KMS-11 (cell line): ENCODE results near the gene PTPRJ.

ENCODE experiments used
- H2AFZ ChIP-seq: fragments of 200-600 bp; sonication (generic); 2 replicates; pipeline ENCODE4 v1.6.1; 2016; ENCODE audit warnings: antibody characterized with exemption, mixed run types, low read depth
- H3K27ac ChIP-seq: fragments of 200-600 bp; sonication (generic); 2 replicates; pipeline ENCODE4 v1.6.1; 2016; ENCODE audit warnings: mild to moderate bottlenecking, mixed run types
- H3K27me3 ChIP-seq: fragments of 200-600 bp; sonication (generic); 2 replicates; pipeline ENCODE4 v1.6.1; 2017; ENCODE audit warnings: mild to moderate bottlenecking, low read depth, mixed run types, moderate library complexity; ENCODE audit not compliant: insufficient read depth
- H3K36me3 ChIP-seq: fragments of 200-600 bp; sonication (generic); 2 replicates; pipeline ENCODE4 v1.6.1; 2017; ENCODE audit warnings: mild to moderate bottlenecking, mixed run types; ENCODE audit not compliant: insufficient read depth
- H3K4me1 ChIP-seq: fragments of 200-600 bp; sonication (generic); 2 replicates; pipeline ENCODE4 v1.6.1; 2016; ENCODE audit warnings: mild to moderate bottlenecking, low read depth, mixed run types; ENCODE audit not compliant: poor library complexity, severe bottlenecking
- H3K4me2 ChIP-seq: fragments of 200-600 bp; sonication (generic); 2 replicates; pipeline ENCODE4 v1.7.0; 2016; ENCODE audit warnings: mild to moderate bottlenecking, mixed run types
- H3K4me3 ChIP-seq: fragments of 200-600 bp; sonication (generic); IDR thresholded peaks from 2 replicates; pipeline ENCODE4 v1.6.1; 2017; ENCODE audit warnings: low read depth, low read length, mixed read lengths; ENCODE audit not compliant: insufficient read depth
- H3K79me2 ChIP-seq: fragments of 200-600 bp; sonication (generic); 2 replicates; pipeline ENCODE4 v1.6.1; 2016; ENCODE audit warnings: low read depth, mixed run types; ENCODE audit not compliant: insufficient read depth
- H3K9ac ChIP-seq: fragments of 200-600 bp; sonication (generic); 2 replicates; pipeline ENCODE4 v1.6.1; 2016; ENCODE audit warnings: mild to moderate bottlenecking, mixed run types
- H4K20me1 ChIP-seq: fragments of 200-600 bp; sonication (generic); 2 replicates; pipeline ENCODE4 v1.6.1; 2016; ENCODE audit warnings: mild to moderate bottlenecking, mixed run types; ENCODE audit not compliant: insufficient read depth
- TF ChIP-seq, protein P1 (sequence below): fragments of 200-600 bp; sonication (generic); conservative IDR thresholded peaks from 2 replicates; pipeline ENCODE4 v1.6.1; 2017; ENCODE audit warnings: low read depth, mild to moderate bottlenecking, antibody characterized with exemption, low read length, moderate library complexity, mixed read lengths

Gene PTPRJ

DNA sequence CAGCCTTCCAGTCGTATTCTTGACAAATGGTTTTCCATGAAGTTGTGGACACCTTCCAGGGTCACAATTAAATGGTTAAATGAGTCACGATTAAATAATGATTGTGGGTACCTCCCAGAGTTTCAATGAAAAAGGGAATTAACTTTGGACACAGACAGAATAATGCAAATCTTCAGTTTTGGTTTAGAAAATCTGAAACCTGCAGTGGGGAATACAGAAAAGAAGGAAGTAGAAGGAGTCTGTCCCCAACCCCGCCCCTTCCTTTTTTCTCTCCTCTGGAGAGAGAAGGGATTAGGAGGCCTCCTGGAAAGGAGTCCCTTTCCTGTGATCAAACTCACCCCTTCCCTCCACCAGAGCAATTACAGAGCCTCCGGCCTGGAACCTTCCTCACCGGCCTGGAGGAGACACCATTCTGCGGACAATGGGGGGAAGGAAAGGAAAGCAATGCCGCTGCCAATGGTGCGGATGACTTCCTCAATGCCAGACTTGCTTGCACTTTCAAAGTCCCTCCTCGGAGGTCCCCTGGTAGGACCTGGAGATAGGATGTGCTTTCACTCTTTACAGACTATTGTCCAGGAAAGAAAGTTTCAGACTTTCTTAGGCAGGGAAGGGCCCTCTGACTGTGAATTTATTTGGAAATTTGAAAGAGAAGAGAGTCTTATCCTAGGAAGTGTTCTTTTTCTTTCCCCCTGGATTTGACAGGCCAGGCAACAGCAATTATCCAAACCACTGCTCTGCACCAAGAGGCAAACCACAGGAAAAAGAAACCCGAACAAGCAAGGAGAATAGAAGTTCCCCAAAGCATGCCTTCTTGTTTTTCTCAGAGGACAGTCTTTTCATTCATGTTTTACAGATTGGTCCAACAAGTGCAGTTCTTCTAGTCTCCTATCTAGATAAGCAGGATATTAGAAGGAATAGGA is 86.8 kb downstream of the PTPRJ start:
- H3K4me2 ChIP-seq = no peak overlapping the region
- H3K4me1 ChIP-seq = no peaks in the 10 kb centered on the region
- no peak overlapping the region for H2AFZ ChIP-seq

DNA sequence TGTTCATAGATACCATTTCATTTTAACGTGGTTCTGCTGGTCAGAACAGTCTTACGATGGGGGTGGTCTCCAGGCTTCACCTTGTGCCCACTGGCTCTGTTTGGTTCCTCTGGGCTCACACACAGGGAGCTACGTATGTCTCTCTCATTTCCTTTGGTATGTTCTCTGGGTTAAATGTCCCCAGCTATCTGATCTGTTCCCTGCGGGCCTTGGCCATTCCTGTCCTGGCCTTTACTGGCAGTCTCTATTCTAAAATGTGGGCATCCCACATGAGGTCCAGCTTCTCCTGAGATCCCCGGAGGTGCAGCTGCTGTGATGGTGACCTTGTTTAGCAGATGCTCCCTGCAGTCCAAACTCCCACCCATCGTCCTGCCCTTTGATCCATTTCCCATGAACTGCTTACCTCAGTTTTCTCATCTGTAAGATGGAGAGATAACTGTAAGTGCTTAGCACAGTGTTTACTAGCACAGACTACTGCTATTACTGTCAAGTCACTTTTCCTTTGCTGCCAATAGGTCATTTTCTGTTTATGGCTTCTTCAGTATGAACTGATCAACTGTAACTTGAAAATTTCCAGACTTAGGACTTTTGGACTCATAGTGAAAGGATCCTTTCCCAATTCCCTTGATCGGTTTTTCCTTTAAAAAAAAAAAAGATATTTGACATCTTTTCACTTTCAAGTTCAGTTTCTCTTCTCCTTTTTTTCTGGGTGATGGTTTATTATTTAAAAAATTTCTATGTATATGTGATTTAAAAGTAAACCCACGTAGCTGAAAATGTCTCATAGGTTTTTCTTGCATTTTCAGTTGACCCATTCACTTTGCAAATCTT is 92.9 kb downstream of the PTPRJ start:
- Histone ChIP-seq H2AFZ (no peak overlapping the region), H3K36me3 (no peaks in the 10 kb centered on the region), H3K4me2 (no peak overlapping the region), H3K4me1 (no peaks in the 10 kb centered on the region), H3K79me2 (no peaks in the 10 kb centered on the region), H4K20me1 (no peaks in the 10 kb centered on the region), H3K27ac (no peak overlapping the region), H3K9ac (no peak overlapping the region), H3K27me3 (no peaks in the 10 kb centered on the region), H3K4me3 (no peak overlapping the region)
- TF ChIP-seq, protein P1, sequence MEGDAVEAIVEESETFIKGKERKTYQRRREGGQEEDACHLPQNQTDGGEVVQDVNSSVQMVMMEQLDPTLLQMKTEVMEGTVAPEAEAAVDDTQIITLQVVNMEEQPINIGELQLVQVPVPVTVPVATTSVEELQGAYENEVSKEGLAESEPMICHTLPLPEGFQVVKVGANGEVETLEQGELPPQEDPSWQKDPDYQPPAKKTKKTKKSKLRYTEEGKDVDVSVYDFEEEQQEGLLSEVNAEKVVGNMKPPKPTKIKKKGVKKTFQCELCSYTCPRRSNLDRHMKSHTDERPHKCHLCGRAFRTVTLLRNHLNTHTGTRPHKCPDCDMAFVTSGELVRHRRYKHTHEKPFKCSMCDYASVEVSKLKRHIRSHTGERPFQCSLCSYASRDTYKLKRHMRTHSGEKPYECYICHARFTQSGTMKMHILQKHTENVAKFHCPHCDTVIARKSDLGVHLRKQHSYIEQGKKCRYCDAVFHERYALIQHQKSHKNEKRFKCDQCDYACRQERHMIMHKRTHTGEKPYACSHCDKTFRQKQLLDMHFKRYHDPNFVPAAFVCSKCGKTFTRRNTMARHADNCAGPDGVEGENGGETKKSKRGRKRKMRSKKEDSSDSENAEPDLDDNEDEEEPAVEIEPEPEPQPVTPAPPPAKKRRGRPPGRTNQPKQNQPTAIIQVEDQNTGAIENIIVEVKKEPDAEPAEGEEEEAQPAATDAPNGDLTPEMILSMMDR = no peak

More for the DNA sequence above, 86.8 kb downstream of the PTPRJ start:
- no peak overlapping the region for H3K27ac ChIP-seq
- H4K20me1 ChIP-seq = no peaks in the 10 kb centered on the region
- no peaks in the 10 kb centered on the region for H3K79me2 ChIP-seq
- TF ChIP-seq, protein P1 = no peak
- no peaks in the 10 kb centered on the region for H3K27me3 ChIP-seq
- no peaks in the 10 kb centered on the region for H3K36me3 ChIP-seq
- no peak overlapping the region for H3K9ac ChIP-seq
- no peak overlapping the region for H3K4me3 ChIP-seq

DNA sequence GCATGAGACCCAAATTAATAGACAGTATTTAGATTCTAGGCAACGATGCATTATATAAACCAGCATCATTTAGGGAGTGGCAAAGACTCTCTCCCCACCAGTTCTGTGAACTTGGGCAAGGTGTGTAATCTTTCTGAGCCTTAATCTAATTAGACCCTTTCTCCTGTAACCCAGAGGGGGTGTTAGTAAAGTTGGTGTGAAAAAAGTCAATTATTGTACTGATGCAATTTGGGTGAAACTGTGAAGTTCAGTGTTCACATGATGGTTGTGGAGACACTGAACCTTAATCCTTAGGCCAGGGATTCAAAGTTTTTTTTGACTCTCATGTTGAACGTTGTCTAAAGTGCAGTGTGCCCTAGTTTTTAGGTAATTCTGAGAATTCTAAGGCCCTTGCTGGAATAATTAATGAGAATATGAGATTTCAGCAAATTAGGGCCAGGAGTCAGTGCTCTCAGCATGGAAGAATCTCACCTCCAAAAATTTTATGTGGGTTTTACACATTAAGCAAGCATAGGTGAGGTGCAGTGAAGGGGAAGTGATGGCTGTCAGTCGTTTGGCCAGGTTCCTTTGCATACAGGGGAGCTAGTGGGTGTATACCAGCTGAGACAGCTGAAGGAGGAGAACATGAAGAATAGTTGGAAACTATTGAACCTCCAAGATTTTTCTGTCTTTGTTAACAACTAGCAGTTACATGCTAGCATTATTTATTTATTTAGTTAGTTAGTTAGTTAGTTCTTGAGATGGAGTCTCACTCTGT is 94.2 kb downstream of the PTPRJ start:
- no peaks in the 10 kb centered on the region for H4K20me1 ChIP-seq
- H3K79me2 ChIP-seq = no peaks in the 10 kb centered on the region
- H3K4me2 ChIP-seq = no peak overlapping the region
- no peak overlapping the region for H3K9ac ChIP-seq
- no peak overlapping the region for H3K4me3 ChIP-seq
- no peaks in the 10 kb centered on the region for H3K36me3 ChIP-seq
- TF ChIP-seq, protein P1 = no peak
- no peak overlapping the region for H2AFZ ChIP-seq
- no peaks in the 10 kb centered on the region for H3K4me1 ChIP-seq
- H3K27me3 ChIP-seq = no peaks in the 10 kb centered on the region
- no peak overlapping the region for H3K27ac ChIP-seq

DNA sequence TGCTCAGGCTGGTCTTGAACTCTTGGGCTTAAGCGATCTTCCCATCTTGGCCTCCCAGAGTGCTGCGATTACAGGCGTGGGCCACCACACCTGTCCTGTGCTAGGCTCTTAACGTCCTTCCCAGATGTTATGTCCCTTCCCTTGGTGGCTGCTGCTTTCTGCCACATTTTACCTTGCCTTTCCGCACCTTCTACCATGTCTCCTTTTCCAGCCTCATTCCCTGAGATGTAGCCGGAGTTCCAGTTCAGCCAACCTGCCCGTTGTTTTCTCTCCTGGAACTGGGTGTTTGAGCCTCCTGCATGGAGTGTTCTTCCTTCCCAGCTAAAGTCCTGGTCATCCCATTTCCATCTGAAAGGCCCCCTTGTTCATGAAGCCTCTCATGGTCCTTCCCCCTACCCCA is 95.3 kb downstream of the PTPRJ start:
- no peak overlapping the region for H3K27ac ChIP-seq
- no peaks in the 10 kb centered on the region for H3K36me3 ChIP-seq
- TF ChIP-seq, protein P1 = no peak
- H4K20me1 ChIP-seq = no peaks in the 10 kb centered on the region
- no peaks in the 10 kb centered on the region for H3K27me3 ChIP-seq
- no peak overlapping the region for H3K4me3 ChIP-seq
- no peaks in the 10 kb centered on the region for H3K4me1 ChIP-seq
- no peak overlapping the region for H3K4me2 ChIP-seq
- H3K79me2 ChIP-seq = no peaks in the 10 kb centered on the region
- no peak overlapping the region for H2AFZ ChIP-seq
- H3K9ac ChIP-seq = no peak overlapping the region
